Endometrial microvascular endothelial cells (primary cell): Measurements from ENCODE around the gene LDLRAD2. TPM values are rescaled to one million over a fixed set of nuclear protein-coding genes. Genes with fewer than 3 reads are reported as not detected.
"Not testable (repeated sequence)": the region's sequence is repeated elsewhere in the genome, so short reads cannot be mapped to it uniquely, and the experiment has no call there.

Experiments
- in situ Hi-C: cut with HindIII; loops from 2 replicates; pipeline ENCODE4 v1.10.0; 2017; ENCODE audit warnings: low sequenced_read_pairs, low pct_unique_long_range_greater_than_20kb; ENCODE audit errors: inconsistent ontology term
- total RNA-seq: library from RNA; depleted of rRNA; stranded (reverse); fragments of >200 nt; gene quantifications from one replicate; pipeline ENCODE4 v1.2.3, GENCODE V29; 2015; ENCODE audit errors: inconsistent ontology term

LDLRAD2 gene
- total RNA-seq, 1 donor from 2014 or later: not detected

DNA sequence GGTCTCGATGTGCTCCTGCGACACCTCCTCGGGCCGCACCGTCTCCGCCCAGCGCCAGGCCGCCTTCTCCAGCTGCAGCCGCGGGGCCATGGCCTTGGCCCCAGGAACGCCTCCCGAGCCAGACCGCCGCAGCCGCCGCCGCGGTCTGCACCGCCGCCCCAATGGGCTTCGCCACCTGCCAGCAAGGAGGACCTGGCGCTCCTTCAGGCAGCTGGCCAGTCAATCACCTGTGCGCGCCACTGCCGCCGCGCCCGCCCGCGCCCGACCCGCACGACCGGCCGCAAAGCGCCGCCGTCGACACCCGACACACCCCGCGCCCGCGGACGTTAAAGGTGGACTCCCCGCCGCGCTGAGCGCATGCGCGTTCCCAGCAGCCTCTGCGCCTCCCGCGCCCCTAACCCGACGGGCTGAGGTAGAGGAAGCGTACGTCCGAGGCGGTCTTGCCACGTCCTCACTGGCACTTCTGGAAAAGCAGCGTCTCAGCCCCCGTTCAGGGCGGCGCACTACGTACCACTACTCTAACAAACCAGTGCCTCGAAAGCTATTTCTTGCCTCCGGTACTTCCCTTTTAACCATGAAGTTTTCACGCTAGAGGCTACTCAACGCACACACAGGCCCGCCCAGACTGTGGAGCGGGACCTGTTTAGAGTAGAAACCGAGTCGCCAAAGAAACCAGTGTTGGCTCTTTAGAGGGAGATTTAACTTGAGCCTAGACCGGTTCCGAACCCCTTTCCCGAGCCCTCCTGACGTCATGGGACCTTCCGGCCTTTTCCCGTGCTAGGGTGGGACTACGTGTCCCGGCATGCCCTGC lies 29.0 kb upstream of the LDLRAD2 start, which contains the start of gene USP48:
Gene USP48 (minus strand): TSS at position 282 of the 811 bp plus-strand sequence. CDS start 192 bp downstream, at position 90.
- in situ Hi-C loops: no loop called here

- in situ Hi-C loops: no loop called here
Observed at GRCh38 chr1:21783679-21784603, 28.1 kb upstream of the LDLRAD2 start.

DNA sequence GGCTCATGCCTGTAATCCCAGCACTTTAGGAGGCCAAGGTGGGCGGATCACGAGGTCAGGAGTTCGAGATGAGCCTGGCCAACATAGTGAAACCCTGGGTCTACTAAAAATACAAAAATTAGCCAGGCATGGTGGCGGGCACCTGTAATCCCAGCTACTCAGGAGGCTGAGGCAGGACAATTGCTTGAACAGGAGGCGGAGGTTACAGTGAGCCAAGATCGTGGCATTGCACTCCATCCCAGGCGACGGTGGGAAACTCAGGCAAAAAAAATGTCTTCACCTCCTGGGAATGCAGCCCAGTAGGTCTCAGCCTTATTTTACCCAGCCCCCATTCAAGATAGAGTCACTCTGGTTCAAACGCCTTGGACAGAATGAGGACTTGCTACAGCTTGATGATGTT lies 26.3 kb upstream of the LDLRAD2 start:
- in situ Hi-C loops: not testable (repeated sequence)

- in situ Hi-C loops: no loop called here
Observed at GRCh38 chr1:21786640-21787039, 25.4 kb upstream of the LDLRAD2 start.

DNA sequence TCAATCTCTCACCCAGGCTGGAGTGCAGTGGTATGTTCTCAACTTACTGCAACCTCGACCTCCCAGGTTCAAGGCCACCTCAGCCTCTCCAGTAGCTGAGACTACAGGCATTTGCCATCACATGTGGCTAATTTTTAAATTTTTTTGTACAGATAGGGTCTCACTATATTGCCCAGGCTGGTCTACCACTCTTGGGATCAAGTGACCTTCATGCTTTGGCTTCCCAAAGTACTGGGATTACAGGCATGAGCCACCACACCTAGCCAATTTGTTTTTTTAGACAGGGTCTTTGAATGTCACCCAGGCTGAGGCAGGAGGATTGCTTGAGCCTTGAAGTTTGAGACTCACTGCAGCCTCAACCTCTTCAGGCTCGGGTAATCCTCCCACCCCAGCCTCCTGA lies 19.0 kb upstream of the LDLRAD2 start:
- in situ Hi-C loops: no loop called here

DNA sequence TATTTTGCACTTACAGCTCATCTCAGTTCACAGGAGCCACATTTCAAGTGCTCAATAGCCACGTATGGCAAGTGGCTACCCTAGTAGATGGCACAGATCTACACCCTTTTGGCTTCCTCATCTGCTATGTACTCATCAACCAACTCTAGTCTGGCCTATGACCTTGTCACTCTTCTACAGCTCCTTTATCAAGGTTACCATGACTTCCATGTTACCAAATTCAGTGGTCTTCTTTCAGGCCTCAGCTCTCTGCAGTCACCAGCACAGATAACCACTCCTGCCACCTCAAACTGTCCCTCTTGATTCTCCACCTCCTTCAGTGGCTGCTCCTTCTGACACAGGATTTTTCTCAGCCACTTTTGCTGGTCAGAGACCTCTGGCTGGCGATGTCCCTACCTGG lies 17.4 kb upstream of the LDLRAD2 start:
- in situ Hi-C loops: no loop called here

GRCh38 chr1:21795075-21795474 lies 17.0 kb upstream of the LDLRAD2 start:
- in situ Hi-C loops: no loop called here

DNA sequence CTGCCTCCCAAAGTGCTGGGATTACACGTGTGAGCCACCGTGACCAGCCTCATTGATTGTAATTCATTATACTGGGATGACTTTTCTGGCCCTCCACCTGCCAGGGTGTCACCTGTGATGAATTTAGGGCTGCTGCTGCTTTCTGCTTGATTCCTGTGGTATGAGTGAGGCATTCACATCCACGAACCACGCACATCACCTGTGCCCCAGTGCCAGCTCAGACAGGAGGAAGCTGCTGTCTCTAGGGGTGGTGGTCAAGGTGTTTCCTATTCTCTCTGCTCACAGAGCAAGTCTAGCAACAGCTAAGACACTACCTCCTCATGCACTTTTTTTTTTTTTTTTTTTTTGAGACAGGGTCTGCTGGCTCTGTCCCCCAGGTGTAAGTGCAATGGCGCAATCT lies 12.3 kb upstream of the LDLRAD2 start:
- in situ Hi-C loops: no loop called here

GRCh38 chr1:21801100-21801499 lies 11.0 kb upstream of the LDLRAD2 start:
- in situ Hi-C loops: no loop called here

DNA sequence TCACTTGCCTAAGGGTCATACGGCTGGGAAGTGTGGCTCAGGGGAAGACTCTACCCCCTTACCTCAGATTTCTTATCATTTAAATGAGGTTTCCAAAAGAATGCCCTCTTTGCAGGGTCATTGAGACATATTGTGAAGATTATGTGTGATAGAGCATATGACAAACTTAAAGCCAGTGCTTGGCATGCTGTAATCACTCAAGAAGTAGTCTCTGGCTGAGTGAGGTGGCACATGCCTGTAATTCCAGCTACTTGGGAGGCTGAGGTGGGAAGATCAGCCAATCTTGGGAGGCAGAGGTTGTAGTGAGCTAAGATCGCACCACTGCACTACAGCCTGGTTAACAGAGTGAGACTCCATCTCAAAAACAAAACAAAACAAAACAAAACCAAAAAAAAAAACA lies 7.5 kb upstream of the LDLRAD2 start:
- in situ Hi-C loops: no loop called here

- in situ Hi-C loops: no loop called here
Observed at GRCh38 chr1:21813542-21813941, 1.5 kb downstream of the LDLRAD2 start.

GRCh38 chr1:21814241-21814918 lies 2.3 kb downstream of the LDLRAD2 start:
- in situ Hi-C loops: no loop called here

DNA sequence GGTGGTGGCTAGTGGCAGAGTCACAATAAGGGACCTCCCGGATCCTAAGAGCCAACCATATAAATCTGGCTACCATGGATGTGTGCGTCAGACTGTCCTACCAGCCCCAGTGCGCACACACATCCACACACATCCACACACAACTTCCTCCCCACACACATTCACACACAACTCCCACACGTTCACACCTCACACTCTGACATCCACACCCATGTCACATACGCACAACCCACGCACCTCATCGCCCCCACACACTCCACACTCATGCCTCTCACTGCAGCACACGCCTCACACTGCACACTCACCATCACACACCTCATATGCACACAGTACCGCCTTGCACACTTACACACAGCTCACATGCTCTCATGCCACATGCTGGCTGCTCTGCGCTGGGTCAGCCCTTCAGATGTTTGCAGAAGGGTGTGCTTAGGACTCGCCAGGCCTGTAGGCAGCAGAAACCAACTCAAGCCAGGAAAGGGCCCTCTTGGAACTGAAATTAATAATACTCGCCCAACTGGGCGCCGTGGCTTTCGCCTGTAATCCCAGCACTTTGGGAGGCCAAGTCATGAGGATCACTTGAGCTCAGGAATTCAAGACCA lies 3.0 kb downstream of the LDLRAD2 start:
- in situ Hi-C loops: no loop called here

GRCh38 chr1:21815724-21816321 lies 3.8 kb downstream of the LDLRAD2 start:
- in situ Hi-C loops: no loop called here

DNA sequence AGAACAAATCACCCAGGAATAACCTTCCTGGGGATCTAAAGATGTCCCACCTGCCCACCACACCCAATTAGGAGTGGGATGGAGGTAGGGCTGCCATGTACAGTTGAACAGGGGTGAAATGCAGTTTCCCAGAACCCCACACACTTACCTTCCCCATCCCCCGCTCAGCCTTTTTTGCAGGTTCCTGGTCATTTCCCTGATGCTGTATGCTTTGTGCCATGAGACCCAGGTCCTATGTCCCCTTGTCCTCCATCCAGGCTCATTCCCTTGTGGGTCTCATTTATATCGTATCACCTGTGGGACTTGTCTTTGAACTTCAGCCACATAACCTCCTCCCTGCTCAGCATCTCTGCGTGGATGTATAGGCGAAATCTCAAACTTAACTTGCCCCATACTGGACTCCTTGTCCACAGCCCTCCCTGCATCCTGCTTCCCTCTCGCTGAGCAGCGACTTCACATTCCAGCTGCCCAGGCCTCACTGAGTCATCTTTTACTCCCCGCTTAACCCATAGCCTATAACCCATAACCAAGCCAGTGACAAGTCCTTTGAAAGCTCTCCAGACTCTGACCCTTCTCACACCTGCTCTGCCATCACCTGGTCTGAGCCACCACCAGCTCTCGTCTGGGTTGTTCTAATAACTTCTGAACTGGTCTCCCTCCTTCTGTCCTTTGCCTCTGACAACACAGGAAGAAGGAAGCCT lies 4.7 kb downstream of the LDLRAD2 start:
- in situ Hi-C loops: no loop called here

GRCh38 chr1:21818656-21819055 lies 6.6 kb downstream of the LDLRAD2 start:
- in situ Hi-C loops: no loop called here

DNA sequence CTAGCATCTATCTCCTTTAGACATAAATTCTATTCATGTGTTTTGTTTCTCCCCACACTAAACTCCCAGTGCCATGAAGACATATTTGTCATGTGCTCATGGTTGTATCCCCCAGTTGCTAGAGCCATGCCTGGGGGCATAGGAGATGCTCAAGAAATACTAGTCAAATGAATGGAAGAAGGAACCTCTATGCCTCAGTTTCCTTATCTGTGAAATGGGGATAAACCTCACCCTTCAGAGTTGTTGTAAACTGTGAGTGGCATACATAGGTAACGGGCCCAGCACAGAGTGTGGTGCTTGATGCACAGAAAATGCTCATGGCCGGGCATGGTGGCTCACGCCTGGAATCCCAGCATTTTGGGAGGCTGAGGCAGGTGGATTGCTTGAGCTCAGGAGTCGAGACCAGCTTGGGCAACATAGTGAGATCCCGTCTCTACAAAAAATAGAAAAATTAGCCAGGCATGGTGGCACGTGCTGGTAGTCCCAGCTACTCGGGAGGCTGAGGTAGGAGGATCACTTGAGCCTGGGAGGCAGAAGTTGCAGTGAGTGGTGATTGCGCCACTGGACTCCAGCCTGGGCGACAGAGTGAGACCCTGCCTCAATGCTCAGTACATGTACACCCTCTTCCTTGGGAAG lies 8.7 kb downstream of the LDLRAD2 start:
- in situ Hi-C loops: no loop called here
